BLaER1 treated with 17β-estradiol and CSF1 and Interleukin-3, amounts not matched to agents 10 nM and 100 nM (cell line): Measurements from ENCODE around the gene CACNG5.

ENCODE experiments used
- H3K27ac ChIP-seq, 11 experiments: shearing (Covaris generic); formaldehyde crosslinking; 2 replicates each; pipeline ENCODE4 v1.8.1; 2022
- H3K27me3 ChIP-seq, 11 experiments: shearing (Covaris generic); formaldehyde crosslinking; 2 replicates each; pipeline ENCODE4 v1.8.1; 2022
- H3K36me3 ChIP-seq, 11 experiments: shearing (Covaris generic); formaldehyde crosslinking; 2 replicates each; pipeline ENCODE4 v1.8.1; 2022
- H3K4me1 ChIP-seq, 10 experiments: shearing (Covaris generic); formaldehyde crosslinking; 2 replicates each; pipeline ENCODE4 v1.8.1; 2022
- H3K4me2 ChIP-seq, 11 experiments: shearing (Covaris generic); formaldehyde crosslinking; 2 replicates each; pipeline ENCODE4 v1.8.1; 2022
- H3K4me3 ChIP-seq, 10 experiments: shearing (Covaris generic); formaldehyde crosslinking; 2 replicates each; pipeline ENCODE4 v1.8.1; 2022
- H3K9ac ChIP-seq, 11 experiments: shearing (Covaris generic); formaldehyde crosslinking; 2 replicates each; pipeline ENCODE4 v1.8.1; 2022
- H3K9me3 ChIP-seq, 11 experiments: shearing (Covaris generic); formaldehyde crosslinking; replicated peaks in 1 of 11; 2 replicates each; pipeline ENCODE4 v1.8.1; 2022
- H4K20me1 ChIP-seq, 11 experiments: shearing (Covaris generic); formaldehyde crosslinking; 2 replicates each; pipeline ENCODE4 v1.8.1; 2022
- Cebpa-rat ChIP-seq, 11 experiments: shearing (Covaris generic); IDR thresholded peaks; 2 replicates each; pipeline ENCODE4 v1.8.1; 2022

The CACNG5 gene

DNA sequence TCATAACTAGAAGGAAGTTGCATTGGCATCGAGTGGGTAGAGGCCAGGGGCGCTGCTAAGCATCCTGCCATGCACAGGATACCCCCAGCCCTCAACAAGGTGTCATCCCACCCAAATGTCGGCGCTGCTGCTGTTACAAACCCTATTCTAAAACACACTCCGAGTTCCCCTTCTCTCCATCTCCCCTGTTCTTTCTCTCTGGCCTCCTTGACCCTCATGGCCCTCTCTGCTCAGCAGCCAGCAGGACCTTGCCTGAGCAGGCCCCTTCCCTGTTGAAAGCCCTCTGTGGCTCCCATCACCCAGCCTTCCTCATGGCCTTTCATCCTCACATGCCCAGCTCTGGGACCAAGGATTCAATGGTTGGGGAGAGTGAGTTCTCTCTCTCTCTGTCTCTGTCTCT, 22.3 kb upstream of the CACNG5 start:
- Histone ChIP-seq H3K36me3 (0 out of 22 replicates have a peak, but pooled peaks cover 0 to 4% (median 0%) of the 10 kb centered on the region in 11 experiments), H3K27me3 (no peaks in the 10 kb centered on the region), H3K27ac (no peak overlapping the region), H3K4me1 (peaks cover 4 to 69% (median 34%) of the 10 kb centered on the region in 10 experiments; a peak in 19 of 20 replicates), H3K4me2 (peak overlapping the region in 6 of 11 experiments; percentile 4 to 52 (median 32); a peak in 7 of 22 replicates), H3K9ac (no peak overlapping the region), H4K20me1 (no peaks in the 10 kb centered on the region), H3K4me3 (no peak overlapping the region), H3K9me3 (peaks cover 2 to 11% (median 8%) of the 10 kb centered on the region in 11 experiments; a peak in 21 of 22 replicates)
- TF ChIP-seq Cebpa-rat (IDR thresholded peaks at IDR 0.05) = no peak

DNA sequence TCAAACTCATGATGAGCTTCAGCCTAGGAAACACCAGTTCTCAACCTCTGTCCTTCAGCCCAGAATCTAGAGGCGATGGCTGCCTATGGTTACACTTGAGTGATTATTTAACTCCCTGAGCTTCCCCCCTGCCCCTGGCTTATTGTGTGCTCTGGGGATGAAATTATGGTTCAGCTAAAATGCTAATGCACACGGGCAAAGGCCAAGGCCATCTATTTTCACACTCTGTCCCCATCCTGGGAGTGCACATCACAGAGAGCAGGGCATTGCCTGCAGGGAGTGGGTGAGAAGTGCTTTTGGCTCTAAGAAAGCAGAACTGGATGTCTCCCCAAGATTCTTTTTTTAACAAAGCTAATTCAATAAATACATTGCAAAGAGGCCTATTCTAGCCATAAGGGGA, 21.6 kb upstream of the CACNG5 start:
- Histone ChIP-seq H3K9ac (no peak overlapping the region), H4K20me1 (no peaks in the 10 kb centered on the region)
- TF ChIP-seq Cebpa-rat (IDR thresholded peaks at IDR 0.05) = no peak

DNA sequence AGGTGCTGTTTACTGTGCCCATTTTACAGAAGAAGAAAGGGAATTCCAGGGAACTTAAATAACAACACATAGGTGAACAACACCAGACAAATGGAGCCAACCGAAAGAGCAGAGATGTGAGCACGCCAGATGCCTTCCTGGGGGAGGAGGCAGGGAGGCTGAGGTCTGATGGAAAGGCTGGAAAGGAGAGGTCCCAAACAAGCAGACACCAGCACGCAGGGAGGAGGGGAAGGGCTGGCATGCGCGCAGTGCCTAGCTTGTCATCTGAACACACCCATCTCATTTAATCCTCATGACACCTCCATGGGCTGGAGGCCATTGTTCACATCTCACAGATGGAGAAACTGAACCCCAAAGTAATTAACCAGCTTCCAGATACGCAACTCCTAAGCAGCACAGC, 20.9 kb upstream of the CACNG5 start:
- no peak for TF ChIP-seq Cebpa-rat (IDR thresholded peaks at IDR 0.05)
- Histone ChIP-seq H3K9me3 (peaks cover 12 to 24% (median 20%) of the 10 kb centered on the region in 11 experiments; a peak in 21 of 22 replicates), H3K27me3 (no peaks in the 10 kb centered on the region), H3K4me1 (peaks cover 0 to 55% (median 20%) of the 10 kb centered on the region in 10 experiments; a peak in 12 of 20 replicates), H3K4me2 (peak overlapping the region in 4 of 11 experiments; percentile 4 to 52 (median 27); a peak in 3 of 22 replicates), H3K27ac (no peak overlapping the region), H3K36me3 (0 out of 22 replicates have a peak, but pooled peaks cover 0 to 1% (median 0%) of the 10 kb centered on the region in 11 experiments), H4K20me1 (no peaks in the 10 kb centered on the region), H3K9ac (no peak overlapping the region), H3K4me3 (no peak overlapping the region)

More for the DNA sequence above, 21.6 kb upstream of the CACNG5 start:
- peak overlapping the region in 7 of 11 experiments; percentile 4 to 52 (median 31); a peak in 10 of 22 replicates for H3K4me2 ChIP-seq
- peaks cover 9 to 18% (median 15%) of the 10 kb centered on the region in 11 experiments; a peak in 21 of 22 replicates for H3K9me3 ChIP-seq
- H3K4me1 ChIP-seq = peaks cover 0 to 62% (median 27%) of the 10 kb centered on the region in 10 experiments; a peak in 17 of 20 replicates
- no peak overlapping the region for H3K27ac ChIP-seq
- no peaks in the 10 kb centered on the region for H3K27me3 ChIP-seq
- H3K4me3 ChIP-seq = no peak overlapping the region
- 0 out of 22 replicates have a peak, but pooled peaks cover 0 to 4% (median 0%) of the 10 kb centered on the region in 11 experiments for H3K36me3 ChIP-seq

DNA sequence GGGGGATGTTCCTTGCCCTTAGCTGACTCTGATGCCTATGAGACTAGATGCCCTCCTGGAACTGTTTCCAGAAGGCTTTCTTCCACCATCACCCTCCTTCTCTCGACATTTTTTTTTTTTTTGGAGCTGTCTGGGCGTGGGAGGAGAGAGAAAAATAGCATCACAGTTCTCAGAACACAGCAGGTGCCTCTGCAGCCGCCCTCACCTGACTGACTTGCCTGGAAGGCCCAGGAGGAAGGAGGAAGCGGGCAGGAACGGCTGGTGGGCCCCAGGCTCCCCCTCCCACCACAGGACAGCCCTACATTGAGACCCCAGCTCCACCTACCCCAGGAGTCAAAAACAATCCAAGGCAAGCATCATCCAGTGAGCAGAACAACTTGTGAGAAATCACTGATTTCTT, 20.3 kb upstream of the CACNG5 start:
- H3K27me3 ChIP-seq = no peaks in the 10 kb centered on the region
- H3K4me2 ChIP-seq = peak overlapping the region in 3 of 11 experiments; percentile 12 to 52 (median 39); a peak in 1 of 22 replicates
- H3K36me3 ChIP-seq = no peaks in the 10 kb centered on the region
- H3K9me3 ChIP-seq = peaks cover 12 to 30% (median 20%) of the 10 kb centered on the region in 11 experiments; a peak in 21 of 22 replicates
- peaks cover 0 to 49% (median 18%) of the 10 kb centered on the region in 10 experiments; a peak in 11 of 20 replicates for H3K4me1 ChIP-seq
- H3K4me3 ChIP-seq = no peak overlapping the region
- no peak overlapping the region for H3K27ac ChIP-seq
- H3K9ac ChIP-seq = no peak overlapping the region
- no peaks in the 10 kb centered on the region for H4K20me1 ChIP-seq
- TF ChIP-seq Cebpa-rat (IDR thresholded peaks at IDR 0.05) = no peak

DNA sequence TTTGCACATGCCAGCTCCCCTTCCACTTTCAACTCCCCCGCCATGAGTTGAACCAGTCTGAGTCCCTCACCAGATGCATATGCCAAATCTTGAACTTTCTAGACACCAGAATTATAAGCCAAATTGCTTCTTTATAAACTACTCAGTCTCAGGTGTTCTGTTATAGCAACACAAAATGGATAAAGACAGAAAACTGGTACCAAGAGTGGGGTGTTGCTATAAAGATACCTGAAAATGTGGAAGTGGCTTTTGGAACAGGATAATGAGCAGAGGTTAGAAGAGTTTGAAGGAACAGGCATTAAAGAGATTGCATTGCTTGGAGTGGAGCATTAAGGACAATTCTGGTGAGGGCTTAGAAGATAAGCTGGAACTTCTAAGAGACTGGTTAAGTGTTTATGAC, 17.2 kb upstream of the CACNG5 start:
- Histone ChIP-seq H4K20me1 (no peaks in the 10 kb centered on the region), H3K4me2 (no peak overlapping the region), H3K4me3 (no peak overlapping the region; a peak in 1 of 20 replicates), H3K9ac (no peak overlapping the region), H3K4me1 (peaks cover 0 to 21% (median 10%) of the 10 kb centered on the region in 10 experiments; a peak in 11 of 20 replicates), H3K27ac (no peak overlapping the region), H3K36me3 (no peaks in the 10 kb centered on the region), H3K9me3 (peaks cover 12 to 30% (median 20%) of the 10 kb centered on the region in 11 experiments; a peak in 21 of 22 replicates), H3K27me3 (no peaks in the 10 kb centered on the region)
- no peak for TF ChIP-seq Cebpa-rat (IDR thresholded peaks at IDR 0.05)

DNA sequence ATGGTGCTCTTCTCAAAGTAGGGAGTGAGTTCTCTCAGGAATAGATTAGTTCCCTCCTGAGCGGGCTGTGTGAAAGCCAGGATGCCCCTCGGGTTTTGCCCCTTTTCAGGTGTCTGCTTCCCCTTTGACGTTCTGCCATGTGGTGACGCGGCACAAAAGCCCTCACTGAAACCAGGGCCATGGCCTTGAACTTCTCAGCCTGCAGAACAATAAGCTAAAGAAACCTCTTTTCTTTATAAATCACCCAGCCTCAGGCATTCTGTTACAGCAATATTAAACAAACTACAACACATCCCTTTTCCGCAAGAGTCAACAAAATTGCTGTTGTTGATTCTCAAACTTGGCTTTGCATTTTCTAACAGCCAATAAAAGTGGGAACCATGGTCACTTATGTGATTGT, 15.5 kb upstream of the CACNG5 start:
- H3K9ac ChIP-seq = no peak overlapping the region
- TF ChIP-seq Cebpa-rat (IDR thresholded peaks at IDR 0.05) = no peak
- no peak overlapping the region for H3K4me3 ChIP-seq
- no peaks in the 10 kb centered on the region for H3K36me3 ChIP-seq
- no peaks in the 10 kb centered on the region for H3K27me3 ChIP-seq
- peaks cover 12 to 30% (median 20%) of the 10 kb centered on the region in 11 experiments; a peak in 21 of 22 replicates for H3K9me3 ChIP-seq
- peaks cover 0 to 4% (median 0%) of the 10 kb centered on the region in 10 experiments; a peak in 3 of 20 replicates for H3K4me1 ChIP-seq
- H3K4me2 ChIP-seq = no peak overlapping the region
- H3K27ac ChIP-seq = no peak overlapping the region
- no peaks in the 10 kb centered on the region for H4K20me1 ChIP-seq

DNA sequence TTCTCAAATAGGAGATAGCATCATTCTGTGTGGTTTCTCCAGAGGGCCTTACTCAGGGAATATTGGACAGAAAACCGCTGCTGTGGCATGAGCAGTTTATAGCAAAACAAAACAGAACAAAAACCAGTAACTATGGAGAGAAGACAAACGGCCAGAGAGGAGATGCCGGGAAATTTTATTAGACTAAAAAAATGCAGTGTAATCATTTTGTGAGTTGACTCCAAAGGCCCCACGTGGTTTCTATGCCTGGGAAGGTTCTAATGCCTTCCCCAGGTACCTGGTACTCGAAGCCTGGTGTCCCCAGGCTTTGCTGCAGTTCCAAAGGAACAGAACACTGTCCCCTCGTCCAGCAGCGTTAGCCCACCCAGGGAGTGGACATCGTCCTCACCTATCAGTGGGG, 12.9 kb upstream of the CACNG5 start:
- Histone ChIP-seq H3K4me3 (no peak overlapping the region), H3K9ac (no peak overlapping the region)

DNA sequence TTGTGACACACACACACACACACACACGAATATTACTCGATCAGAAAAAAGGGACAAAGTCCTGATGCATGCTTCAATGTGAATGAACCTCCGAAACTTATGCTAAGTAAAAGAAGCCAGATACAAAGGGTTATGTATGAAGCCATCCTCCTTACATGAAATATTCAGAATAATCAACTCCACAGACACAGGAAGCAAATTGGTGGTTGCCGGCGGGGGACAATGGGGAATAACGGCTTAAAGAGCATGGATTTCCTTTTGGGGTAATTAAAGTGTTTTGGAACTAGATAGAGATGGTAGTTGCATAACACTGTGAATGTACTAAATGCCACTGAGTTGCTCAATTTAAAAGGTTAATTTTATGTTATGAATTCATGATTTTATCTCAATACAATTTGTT, 8.1 kb upstream of the CACNG5 start:
- H3K4me1 ChIP-seq = peaks cover 7 to 23% (median 19%) of the 10 kb centered on the region in 10 experiments; a peak in 16 of 20 replicates
- TF ChIP-seq Cebpa-rat (IDR thresholded peaks at IDR 0.05) = no peak
- H3K4me2 ChIP-seq = no peak overlapping the region
- H3K27ac ChIP-seq = no peak overlapping the region
- H3K9ac ChIP-seq = no peak overlapping the region
- H3K9me3 ChIP-seq = peaks cover 0 to 6% (median 5%) of the 10 kb centered on the region in 11 experiments; a peak in 10 of 22 replicates
- no peak overlapping the region for H3K4me3 ChIP-seq
- H3K27me3 ChIP-seq = peaks cover 21 to 42% (median 36%) of the 10 kb centered on the region in 11 experiments; a peak in 21 of 22 replicates
- no peaks in the 10 kb centered on the region for H3K36me3 ChIP-seq
- H4K20me1 ChIP-seq = peaks cover 0 to 33% (median 11%) of the 10 kb centered on the region in 11 experiments; a peak in 12 of 22 replicates

More for the DNA sequence above, 12.9 kb upstream of the CACNG5 start:
- no peaks in the 10 kb centered on the region for H3K4me1 ChIP-seq
- H3K27me3 ChIP-seq = peaks cover 0 to 1% (median 0%) of the 10 kb centered on the region in 11 experiments; a peak in 1 of 22 replicates
- H3K4me2 ChIP-seq = no peak overlapping the region
- H3K36me3 ChIP-seq = no peaks in the 10 kb centered on the region
- peaks cover 12 to 31% (median 21%) of the 10 kb centered on the region in 11 experiments; a peak in 21 of 22 replicates for H3K9me3 ChIP-seq
- H3K27ac ChIP-seq = no peak overlapping the region
- TF ChIP-seq Cebpa-rat (IDR thresholded peaks at IDR 0.05) = no peak
- no peaks in the 10 kb centered on the region for H4K20me1 ChIP-seq

DNA sequence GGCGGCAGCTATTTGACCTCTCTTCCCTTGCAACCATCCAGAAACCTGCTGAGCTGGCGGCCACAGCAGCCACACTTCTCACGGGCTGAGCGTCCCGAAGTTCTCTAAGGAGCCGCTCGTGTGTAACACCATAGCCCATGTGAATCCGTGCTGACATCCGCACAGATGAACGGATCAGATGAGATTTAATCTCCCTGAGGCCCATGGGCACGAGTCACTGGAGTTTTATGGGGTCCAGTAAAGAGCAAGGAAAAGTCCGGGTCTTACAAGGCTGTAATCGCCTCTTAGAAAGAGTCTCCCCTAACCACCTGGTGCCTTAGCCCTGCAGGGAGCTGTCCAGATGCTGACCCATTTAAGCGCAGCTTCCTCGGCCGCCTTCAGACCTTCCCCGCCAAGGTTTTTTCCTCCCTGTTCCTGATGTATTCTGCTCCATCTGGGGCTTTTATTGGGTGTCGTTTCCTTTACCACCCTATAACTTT, 5.5 kb upstream of the CACNG5 start:
- Histone ChIP-seq H3K4me3 (no peak overlapping the region), H3K9me3 (peaks cover 0 to 6% (median 5%) of the 10 kb centered on the region in 11 experiments; a peak in 10 of 22 replicates), H3K9ac (no peak overlapping the region), H3K4me1 (peaks cover 7 to 24% (median 20%) of the 10 kb centered on the region in 10 experiments; a peak in 16 of 20 replicates), H3K4me2 (peak overlapping the region; percentile 44 to 79 (median 54); a peak in 21 of 22 replicates), H4K20me1 (peaks cover 0 to 38% (median 11%) of the 10 kb centered on the region in 11 experiments; a peak in 12 of 22 replicates), H3K27ac (no peak overlapping the region), H3K27me3 (peaks cover 32 to 68% (median 54%) of the 10 kb centered on the region in 11 experiments; a peak in 21 of 22 replicates), H3K36me3 (no peaks in the 10 kb centered on the region)
- no peak for TF ChIP-seq Cebpa-rat (IDR thresholded peaks at IDR 0.05)
